Neutrophil (primary cell): ENCODE measurements around the gene ASCL2.

Experiments
- H3K27ac ChIP-seq: fragments of 200-600 bp; sonication (generic); 2 replicates; pipeline ENCODE4 v1.5.1; 2016; ENCODE audit warnings: mild to moderate bottlenecking, moderate library complexity
- H3K27me3 ChIP-seq: fragments of 200-600 bp; sonication (generic); 2 replicates; pipeline ENCODE4 v1.6.0; 2016; ENCODE audit warnings: mild to moderate bottlenecking
- H3K36me3 ChIP-seq: fragments of 200-600 bp; sonication (generic); 2 replicates; pipeline ENCODE4 v1.5.1; 2017
- H3K4me1 ChIP-seq, 2 experiments: fragments of 200-600 bp in 1 of 2; sonication (generic) in 1 of 2; 1 replicate in 1 of 2; 2 replicates in 1 of 2; pipeline versions ENCODE4 v1.5.1 to v1.6.1; 2013 to 2016; ENCODE audit warnings: low read depth in 1 of 2, low read length in 1 of 2, mild to moderate bottlenecking in 1 of 2, moderate library complexity in 1 of 2; ENCODE audit not compliant: control insufficient read depth in 1 of 2, insufficient read depth in 1 of 2
- H3K4me3 ChIP-seq, 2 experiments: fragments of 200-600 bp in 1 of 2; sonication (generic) in 1 of 2; 1 replicate in 1 of 2; 2 replicates in 1 of 2; pipeline ENCODE4 v1.5.1; 2013 to 2016; ENCODE audit warnings: low read depth in 1 of 2, low read length in 1 of 2, mild to moderate bottlenecking in 1 of 2, moderate library complexity in 1 of 2
- H3K9me3 ChIP-seq: fragments of 200-600 bp; sonication (generic); 2 replicates; pipeline ENCODE4 v1.5.1; 2016
- TF ChIP-seq, protein P1 (sequence below): fragments of 200-600 bp; sonication (generic); IDR thresholded peaks from 2 replicates; pipeline ENCODE4 v1.5.1; 2016; ENCODE audit warnings: antibody characterized with exemption

ASCL2 gene, protein sequence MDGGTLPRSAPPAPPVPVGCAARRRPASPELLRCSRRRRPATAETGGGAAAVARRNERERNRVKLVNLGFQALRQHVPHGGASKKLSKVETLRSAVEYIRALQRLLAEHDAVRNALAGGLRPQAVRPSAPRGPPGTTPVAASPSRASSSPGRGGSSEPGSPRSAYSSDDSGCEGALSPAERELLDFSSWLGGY

DNA sequence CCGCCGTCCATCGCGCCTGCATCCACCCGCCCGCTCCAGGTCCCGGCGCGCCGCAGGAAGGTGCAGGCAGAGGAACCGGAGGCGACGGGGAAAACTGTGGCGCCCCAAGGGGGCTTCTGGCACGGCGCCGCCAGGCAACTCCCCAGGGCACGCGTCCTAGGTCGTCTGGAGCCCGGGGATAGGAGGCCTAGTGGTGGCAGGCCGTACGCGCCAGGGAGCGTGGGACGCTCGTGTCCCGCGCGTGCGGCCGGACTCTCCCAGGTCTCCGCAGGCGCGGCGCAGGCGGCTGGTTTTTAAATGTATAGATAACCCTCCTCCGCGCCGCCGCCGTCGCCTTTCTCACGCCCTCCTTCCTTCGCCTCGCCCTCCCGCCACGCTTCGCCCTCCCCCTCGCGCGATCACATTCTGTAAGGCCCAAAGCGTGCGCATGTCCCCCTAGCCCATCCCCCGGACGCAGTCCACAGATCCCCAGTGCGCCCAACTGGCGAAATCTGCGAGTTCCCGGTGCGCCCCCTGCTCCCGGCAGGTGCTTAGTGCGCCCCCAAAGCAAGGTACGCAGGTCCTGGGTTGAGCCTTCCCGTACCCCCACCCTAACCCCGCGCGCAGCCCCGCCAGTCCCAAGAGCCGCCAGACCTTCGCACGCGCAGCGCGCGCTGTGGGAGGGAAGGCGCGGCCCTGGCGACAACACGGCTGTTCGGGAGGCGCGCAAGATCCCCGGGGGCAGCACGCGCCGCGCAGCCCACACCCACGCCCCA is at the start of gene ASCL2:
ASCL2 (minus strand) TSS at position 267 of the 755 bp plus-strand sequence; CDS start at position 11, 256 bp downstream.
- Histone ChIP-seq H3K9me3 (no peaks in the 10 kb centered on the region), H3K36me3 (no peaks in the 10 kb centered on the region), H3K4me3 (peak within 1 kb of the TSS; percentile 75 to 80), H3K27ac (peak within 1 kb of the TSS; percentile 96), H3K27me3 (peaks cover 57% of the 10 kb centered on the region), H3K4me1 (peaks cover 22 to 39% of the 10 kb centered on the region in 2 experiments)
- TF ChIP-seq, protein P1, sequence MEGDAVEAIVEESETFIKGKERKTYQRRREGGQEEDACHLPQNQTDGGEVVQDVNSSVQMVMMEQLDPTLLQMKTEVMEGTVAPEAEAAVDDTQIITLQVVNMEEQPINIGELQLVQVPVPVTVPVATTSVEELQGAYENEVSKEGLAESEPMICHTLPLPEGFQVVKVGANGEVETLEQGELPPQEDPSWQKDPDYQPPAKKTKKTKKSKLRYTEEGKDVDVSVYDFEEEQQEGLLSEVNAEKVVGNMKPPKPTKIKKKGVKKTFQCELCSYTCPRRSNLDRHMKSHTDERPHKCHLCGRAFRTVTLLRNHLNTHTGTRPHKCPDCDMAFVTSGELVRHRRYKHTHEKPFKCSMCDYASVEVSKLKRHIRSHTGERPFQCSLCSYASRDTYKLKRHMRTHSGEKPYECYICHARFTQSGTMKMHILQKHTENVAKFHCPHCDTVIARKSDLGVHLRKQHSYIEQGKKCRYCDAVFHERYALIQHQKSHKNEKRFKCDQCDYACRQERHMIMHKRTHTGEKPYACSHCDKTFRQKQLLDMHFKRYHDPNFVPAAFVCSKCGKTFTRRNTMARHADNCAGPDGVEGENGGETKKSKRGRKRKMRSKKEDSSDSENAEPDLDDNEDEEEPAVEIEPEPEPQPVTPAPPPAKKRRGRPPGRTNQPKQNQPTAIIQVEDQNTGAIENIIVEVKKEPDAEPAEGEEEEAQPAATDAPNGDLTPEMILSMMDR = no peak

GRCh38 chr11:2319791-2320472 is 49.5 kb upstream of the ASCL2 start:
- no peak overlapping the region for H3K4me3 ChIP-seq
- peaks cover 30% of the 10 kb centered on the region for H3K36me3 ChIP-seq
- TF ChIP-seq, protein P1 = no peak
- peaks cover 16% of the 10 kb centered on the region for H3K27me3 ChIP-seq
- H3K4me1 ChIP-seq = no peaks in the 10 kb centered on the region
- no peaks in the 10 kb centered on the region for H3K9me3 ChIP-seq
- H3K27ac ChIP-seq = no peak overlapping the region

DNA sequence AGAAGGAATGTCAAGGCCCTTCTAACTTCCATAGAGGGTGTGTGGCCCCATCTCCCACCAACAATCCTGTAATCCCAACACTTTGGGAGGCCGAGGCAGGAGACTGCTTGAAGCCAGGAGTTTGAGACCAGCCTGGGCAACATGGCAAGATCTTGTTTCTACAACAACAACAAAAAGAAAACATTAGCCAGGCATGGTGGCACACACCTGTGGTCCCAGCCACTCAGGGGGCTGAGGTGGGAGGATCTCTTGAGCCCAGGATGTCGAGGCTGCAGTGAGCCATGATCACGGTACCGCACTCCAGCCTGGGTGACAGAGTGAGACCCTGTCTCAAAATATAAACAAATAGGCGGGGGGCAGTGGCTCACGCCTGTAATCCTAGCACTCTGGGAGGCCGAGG is 48.3 kb upstream of the ASCL2 start:
- TF ChIP-seq, protein P1 = no peak
- Histone ChIP-seq H3K27ac (no peak overlapping the region), H3K4me1 (no peaks in the 10 kb centered on the region), H3K36me3 (peaks cover 38% of the 10 kb centered on the region), H3K27me3 (peaks cover 16% of the 10 kb centered on the region), H3K9me3 (no peaks in the 10 kb centered on the region), H3K4me3 (no peak overlapping the region)

DNA sequence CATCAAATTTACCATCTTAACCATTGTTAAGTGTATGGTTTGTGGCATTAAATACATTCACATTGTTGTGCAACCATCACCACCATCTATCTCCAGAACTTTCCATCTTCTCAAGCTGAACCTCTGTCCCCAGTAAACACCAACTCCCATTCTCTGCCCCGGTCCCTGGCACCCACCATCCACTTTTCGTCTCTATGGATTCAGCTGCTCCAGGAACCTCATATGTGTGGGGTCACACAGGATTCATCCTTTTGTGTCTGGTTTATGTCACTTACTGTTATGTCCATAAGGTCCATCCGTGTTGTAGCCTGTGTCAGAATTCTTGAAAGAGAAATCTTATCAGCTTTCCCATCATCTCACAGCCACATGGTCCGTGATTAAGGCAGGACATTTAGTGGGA is 47.7 kb upstream of the ASCL2 start:
- Histone ChIP-seq H3K27me3 (peaks cover 16% of the 10 kb centered on the region), H3K9me3 (no peaks in the 10 kb centered on the region), H3K27ac (no peak overlapping the region), H3K4me3 (no peak overlapping the region), H3K36me3 (peaks cover 41% of the 10 kb centered on the region), H3K4me1 (no peaks in the 10 kb centered on the region)
- TF ChIP-seq, protein P1 = no peak

DNA sequence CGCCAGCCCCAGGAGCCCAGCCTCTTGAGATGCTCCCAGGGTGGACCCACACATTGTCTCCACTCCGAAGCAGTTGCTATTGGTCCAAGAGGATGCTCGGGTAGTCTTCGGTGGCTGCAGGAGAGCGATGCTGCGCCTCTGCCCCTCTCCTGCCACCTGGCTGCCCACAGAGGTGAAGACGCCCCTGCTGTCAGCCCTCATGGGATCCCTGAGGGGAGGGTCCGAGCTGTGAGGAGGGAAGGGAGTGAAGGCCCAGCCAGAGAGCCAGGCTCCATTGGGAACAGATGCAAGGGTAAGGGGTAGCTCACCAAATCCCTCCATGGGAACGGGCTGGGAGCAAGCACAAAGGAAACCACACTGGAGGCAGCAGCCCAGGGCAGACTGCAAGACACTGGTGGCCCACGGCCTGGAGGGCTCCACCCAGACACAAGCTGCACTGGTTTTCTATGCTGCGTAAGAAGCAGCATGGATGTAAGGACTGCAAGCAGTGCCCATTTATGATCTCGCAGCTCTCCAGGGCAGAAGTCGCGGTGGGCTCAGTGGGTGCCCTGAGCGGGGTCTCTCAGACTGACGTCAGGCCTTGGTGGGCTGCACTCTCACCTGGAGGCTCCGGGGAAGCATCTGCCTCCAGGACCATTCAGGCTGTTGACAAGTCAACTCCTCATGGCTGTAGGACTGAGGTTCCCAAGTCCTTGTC is 47.1 kb upstream of the ASCL2 start:
- H3K4me1 ChIP-seq = no peaks in the 10 kb centered on the region
- peaks cover 41% of the 10 kb centered on the region for H3K36me3 ChIP-seq
- no peak overlapping the region for H3K4me3 ChIP-seq
- TF ChIP-seq, protein P1 = no peak
- H3K9me3 ChIP-seq = no peaks in the 10 kb centered on the region
- H3K27ac ChIP-seq = no peak overlapping the region
- H3K27me3 ChIP-seq = peaks cover 16% of the 10 kb centered on the region
